Esophagus squamous epithelium (tissue), 5 donors: Measurements from ENCODE around the gene ZWILCH. TPM values are rescaled to one million over a fixed set of nuclear protein-coding genes. Genes with fewer than 3 reads are reported as not detected.

Experiments
- DNase-seq: peaks from one replicate; lab custom pipeline; 2025; lab: John Stamatoyannopoulos, UW
- H3K27ac ChIP-seq, 4 donors: fragments of 200-600 bp; sonication (generic); one replicate each; pipeline ENCODE4 v1.5.1; 2016 to 2019; ENCODE audit warnings: mild to moderate bottlenecking in 1 of 4
- H3K27me3 ChIP-seq, 4 donors: fragments of 200-600 bp; sonication (generic); 1 replicate in 3 of 4; 2 replicates in 1 of 4; pipeline versions ENCODE4 v1.5.1 to v1.6.0; 2017 to 2021; ENCODE audit warnings: antibody characterized with exemption in 1 of 4
- H3K36me3 ChIP-seq, 3 donors: fragments of 200-600 bp; sonication (generic); one replicate each; pipeline ENCODE4 v1.5.1; 2016 to 2019
- H3K4me1 ChIP-seq, 3 donors: fragments of 200-600 bp; sonication (generic); one replicate each; pipeline ENCODE4 v1.5.1; 2017 to 2019
- H3K4me3 ChIP-seq, 4 donors: fragments of 200-600 bp; sonication (generic); 1 replicate in 3 of 4; 2 replicates in 1 of 4; pipeline ENCODE4 v1.5.1; 2016 to 2019; ENCODE audit warnings: mild to moderate bottlenecking in 2 of 4, moderate library complexity in 1 of 4
- H3K9me3 ChIP-seq, 3 donors: fragments of 200-600 bp; sonication (generic); one replicate each; pipeline ENCODE4 v1.5.1; 2016 to 2019
- POLR2A ChIP-seq, 4 donors: fragments of 450-650 bp; IDR thresholded peaks; one replicate each; pipeline ENCODE4 v1.6.1; 2017; ENCODE audit warnings: antibody characterized with exemption in 4 of 4, mild to moderate bottlenecking in 4 of 4, moderate library complexity in 3 of 4
- WGBS, 2 donors: methylation state at CpG; one replicate each; pipeline ENCODE4 v1.1.5; 2018; 5-methylcytosine and 5-hydroxymethylcytosine counted together
- intact Hi-C: fragments of 100-400 bp; cut with DNase I; formaldehyde crosslinking; loops from one replicate; pipeline ENCODE4 v1.15.0; 2022
- total RNA-seq, 4 donors: library from RNA; depleted of rRNA; stranded (reverse); fragments of >200 nt; gene quantifications; one replicate each; pipeline ENCODE4 v1.1.0, GENCODE V29; 2016
- TF ChIP-seq, protein P1 (sequence below), 6 experiments: fragments of 450-650 bp in 4 of 6; fragments of 200-600 bp in 2 of 6; sonication (generic) in 2 of 6; IDR thresholded peaks; one replicate each; pipeline ENCODE4 v1.5.1; 2016 to 2019; ENCODE audit warnings: antibody characterized with exemption in 6 of 6, mild to moderate bottlenecking in 4 of 6, moderate library complexity in 4 of 6
- donor health status: DM: yes; HTN: yes; CAD: no.

ZWILCH gene
- total RNA-seq, 4 donors from 2014 or later, result 4.5 to 21.2 (median 11.4) TPM

DNA sequence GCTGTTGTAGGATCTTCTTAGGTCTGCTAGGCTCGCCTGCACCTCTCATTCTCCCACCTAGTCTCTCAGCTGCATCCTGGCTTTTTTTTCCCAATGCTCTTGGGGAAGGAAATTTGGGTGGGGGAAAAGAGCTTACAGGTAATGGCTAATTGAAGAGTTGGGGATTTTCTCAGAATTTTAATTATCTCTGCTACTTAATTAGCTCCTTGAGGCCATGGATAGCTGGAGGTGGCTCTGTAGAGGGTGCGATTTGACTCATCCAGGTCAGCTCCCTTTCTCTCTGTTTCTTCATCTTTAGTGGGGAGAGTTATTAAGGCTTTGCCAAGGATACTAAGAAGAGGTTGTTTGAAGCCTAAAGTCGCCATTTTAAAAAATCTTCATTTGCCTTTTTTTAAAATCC lies 30.2 kb upstream of the ZWILCH start:
- no peak for DNase-seq
- Histone ChIP-seq H3K27ac (no peak overlapping the region), H3K9me3 (no peaks in the 10 kb centered on the region), H3K4me3 (no peak overlapping the region), H3K4me1 (peaks cover 0 to 5% (median 0%) of the 10 kb centered on the region in 3 donors), H3K36me3 (no peaks in the 10 kb centered on the region), H3K27me3 (no peaks in the 10 kb centered on the region)
- intact Hi-C loops, result no loop called here
- TF ChIP-seq, protein P1, sequence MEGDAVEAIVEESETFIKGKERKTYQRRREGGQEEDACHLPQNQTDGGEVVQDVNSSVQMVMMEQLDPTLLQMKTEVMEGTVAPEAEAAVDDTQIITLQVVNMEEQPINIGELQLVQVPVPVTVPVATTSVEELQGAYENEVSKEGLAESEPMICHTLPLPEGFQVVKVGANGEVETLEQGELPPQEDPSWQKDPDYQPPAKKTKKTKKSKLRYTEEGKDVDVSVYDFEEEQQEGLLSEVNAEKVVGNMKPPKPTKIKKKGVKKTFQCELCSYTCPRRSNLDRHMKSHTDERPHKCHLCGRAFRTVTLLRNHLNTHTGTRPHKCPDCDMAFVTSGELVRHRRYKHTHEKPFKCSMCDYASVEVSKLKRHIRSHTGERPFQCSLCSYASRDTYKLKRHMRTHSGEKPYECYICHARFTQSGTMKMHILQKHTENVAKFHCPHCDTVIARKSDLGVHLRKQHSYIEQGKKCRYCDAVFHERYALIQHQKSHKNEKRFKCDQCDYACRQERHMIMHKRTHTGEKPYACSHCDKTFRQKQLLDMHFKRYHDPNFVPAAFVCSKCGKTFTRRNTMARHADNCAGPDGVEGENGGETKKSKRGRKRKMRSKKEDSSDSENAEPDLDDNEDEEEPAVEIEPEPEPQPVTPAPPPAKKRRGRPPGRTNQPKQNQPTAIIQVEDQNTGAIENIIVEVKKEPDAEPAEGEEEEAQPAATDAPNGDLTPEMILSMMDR (IDR thresholded peaks at IDR 0.05), result no peak
- TF ChIP-seq POLR2A (IDR thresholded peaks at IDR 0.05), result no peak
- 81 to 90% methylated on average over 3 of the region's 3 CpGs for WGBS, 2 donors

- 82 to 88% methylated on average over 4 of the region's 4 CpGs for WGBS, 2 donors
- H3K36me3 ChIP-seq, result peaks cover 0 to 5% (median 0%) of the 10 kb centered on the region in 3 donors
- H3K27ac ChIP-seq, result no peak overlapping the region
- no peak for DNase-seq
- TF ChIP-seq, protein P1 (IDR thresholded peaks at IDR 0.05), result no peak
- no peak for TF ChIP-seq POLR2A (IDR thresholded peaks at IDR 0.05)
- intact Hi-C loops, result no loop called here
- peaks cover 0 to 5% (median 0%) of the 10 kb centered on the region in 3 donors for H3K4me1 ChIP-seq
- no peaks in the 10 kb centered on the region for H3K9me3 ChIP-seq
- H3K4me3 ChIP-seq, result no peak overlapping the region
- no peaks in the 10 kb centered on the region for H3K27me3 ChIP-seq
Measured at GRCh38 chr15:66476535-66476934, 28.6 kb upstream of the ZWILCH start.

- no peak for DNase-seq
- H3K27ac ChIP-seq, result no peak overlapping the region
Measured at GRCh38 chr15:66477011-66477410, 28.1 kb upstream of the ZWILCH start.

GRCh38 chr15:66480267-66480666 lies 24.9 kb upstream of the ZWILCH start:
- no peak overlapping the region for H3K4me3 ChIP-seq
- 75 to 79% methylated on average over 6 of the region's 6 CpGs for WGBS, 2 donors
- TF ChIP-seq, protein P1 (IDR thresholded peaks at IDR 0.05), result no peak
- no peak for TF ChIP-seq POLR2A (IDR thresholded peaks at IDR 0.05)
- H3K27me3 ChIP-seq, result no peaks in the 10 kb centered on the region
- peaks cover 0 to 34% (median 9%) of the 10 kb centered on the region in 3 donors for H3K36me3 ChIP-seq
- DNase-seq, result no peak
- H3K4me1 ChIP-seq, result no peaks in the 10 kb centered on the region
- intact Hi-C loops, result no loop called here
- peak overlapping the region in 2 of 4 donors; percentile 43 to 45 for H3K27ac ChIP-seq
- H3K9me3 ChIP-seq, result no peaks in the 10 kb centered on the region

More at GRCh38 chr15:66477011-66477410, 28.1 kb upstream of the ZWILCH start:
- peaks cover 0 to 10% (median 0%) of the 10 kb centered on the region in 3 donors for H3K36me3 ChIP-seq
- TF ChIP-seq, protein P1 (IDR thresholded peaks at IDR 0.05), result no peak
- no peak for TF ChIP-seq POLR2A (IDR thresholded peaks at IDR 0.05)
- H3K4me3 ChIP-seq, result no peak overlapping the region
- H3K27me3 ChIP-seq, result no peaks in the 10 kb centered on the region
- peaks cover 0 to 5% (median 0%) of the 10 kb centered on the region in 3 donors for H3K4me1 ChIP-seq
- 80 to 100% methylated on average over 1 of the region's 2 CpGs for WGBS, 2 donors
- H3K9me3 ChIP-seq, result no peaks in the 10 kb centered on the region
- intact Hi-C loops, result no loop called here

DNA sequence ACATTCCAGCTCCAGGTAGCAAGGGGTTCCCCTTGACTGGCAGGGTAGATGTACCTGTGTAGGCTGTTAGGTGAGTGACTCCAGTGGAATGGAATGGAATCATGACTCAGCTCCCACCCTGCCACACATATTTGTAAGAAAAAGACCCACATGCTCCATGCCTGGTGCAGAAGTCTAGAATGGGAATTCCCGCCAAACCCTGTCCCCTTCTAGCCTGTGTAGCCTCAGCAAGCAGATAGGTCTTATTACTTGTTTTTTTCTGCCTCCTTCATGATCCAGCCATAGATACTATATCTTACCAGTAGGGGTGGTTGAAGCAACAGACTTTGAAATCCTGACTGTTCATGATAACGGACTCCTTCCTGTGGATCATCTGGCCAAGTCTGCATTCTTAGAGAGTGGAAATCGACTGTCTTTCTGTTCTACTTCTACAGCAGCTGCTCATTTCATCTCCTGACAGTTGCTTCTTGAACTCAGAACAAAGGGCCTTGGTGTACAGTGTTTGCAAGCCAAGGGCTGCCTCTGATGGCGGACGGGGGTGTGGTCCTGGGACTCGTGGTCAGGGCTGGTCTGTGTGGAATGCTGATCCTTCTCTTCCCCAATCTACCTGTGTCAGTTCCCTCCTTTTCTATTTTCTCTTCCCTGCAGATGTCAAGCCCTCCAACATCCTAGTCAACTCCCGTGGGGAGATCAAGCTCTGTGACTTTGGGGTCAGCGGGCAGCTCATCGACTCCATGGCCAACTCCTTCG lies 23.8 kb upstream of the ZWILCH start:
- Histone ChIP-seq H3K4me1 (no peaks in the 10 kb centered on the region), H3K4me3 (no peak overlapping the region), H3K36me3 (peaks cover 0 to 44% (median 12%) of the 10 kb centered on the region in 3 donors), H3K9me3 (no peaks in the 10 kb centered on the region), H3K27me3 (no peaks in the 10 kb centered on the region), H3K27ac (peak overlapping the region in 1 of 4 donors; percentile 45)
- intact Hi-C loops, result no loop called here
- no peak for DNase-seq
- TF ChIP-seq, protein P1 (IDR thresholded peaks at IDR 0.05), result no peak
- no peak for TF ChIP-seq POLR2A (IDR thresholded peaks at IDR 0.05)
- WGBS, 2 donors, result 79 to 86% methylated on average over 7 to 10 of the region's 10 CpGs
